Mucosa of descending colon (tissue), 3 donors: Measurements from ENCODE around the gene TOGARAM2. TPM values are rescaled to one million over a fixed set of nuclear protein-coding genes. Genes with fewer than 3 reads are reported as not detected.

Source experiments
- ATAC-seq: fragments of 200-7000 bp; cut with Tn5 transposase; one replicate; pipeline ENCODE4 v1.9.1; 2020; ENCODE audit warnings: mild to moderate bottlenecking, moderate library complexity
- DNase-seq, 3 donors: peaks; one replicate each; pipeline ENCODE4 v3.0.0-alpha.2; 2020
- H3K36me3 ChIP-seq: fragments of 200-600 bp; one replicate; pipeline ENCODE4 v1.8.0; 2021; ENCODE audit warnings: low read depth, mild to moderate bottlenecking
- H3K4me1 ChIP-seq: fragments of 200-600 bp; one replicate; pipeline ENCODE4 v1.8.0; 2021; ENCODE audit warnings: low read depth, mild to moderate bottlenecking
- H3K4me3 ChIP-seq: fragments of 200-600 bp; one replicate; pipeline ENCODE4 v1.8.0; 2021; ENCODE audit warnings: mild to moderate bottlenecking
- H3K9me3 ChIP-seq: fragments of 200-600 bp; one replicate; pipeline ENCODE4 v1.8.0; 2021; ENCODE audit warnings: mild to moderate bottlenecking
- CTCF ChIP-seq: fragments of 200-600 bp; IDR thresholded peaks from one replicate; pipeline ENCODE4 v1.8.0; 2022; ENCODE audit warnings: antibody characterized with exemption, mild to moderate bottlenecking
- intact Hi-C, 2 donors: fragments of 100-400 bp; cut with DNase I in 1 of 2; cut with micrococcal nuclease in 1 of 2; formaldehyde crosslinking; loops; one replicate each; pipeline versions ENCODE4 v1.11.0 to v1.11.1; 2022; cut with DNase I, micrococcal nuclease
- total RNA-seq, 3 donors: library from RNA; stranded (reverse); fragmentation: NEBNext Ultra II Directional in 2 of 3; extraction: Animal tissue kit (Norgen Biotek cat#: 25700) in 2 of 3; gene quantifications; one replicate each; pipeline versions ENCODE4 v1.2.1 to v1.2.4, GENCODE V29; 2021 to 2023
- donor health status: DM: no; HTN: no; CAD: no; lungs with moderate emphysema.
- donor health status: DM: no; HTN: no; CAD: no.
- donor health status: DM: no; HTN: yes; CAD: no.

Gene TOGARAM2
- total RNA-seq, 3 donors from 2014 or later = 0.58 to 3.2 (median 0.81) TPM

GRCh38 chr2:28990445-28990844, 9.3 kb downstream of the TOGARAM2 start:
- TF ChIP-seq CTCF = no peak
- Histone ChIP-seq H3K36me3 (no peaks in the 10 kb centered on the region), H3K9me3 (no peaks in the 10 kb centered on the region), H3K4me1 (peaks cover 7% of the 10 kb centered on the region), H3K4me3 (no peak overlapping the region)
- no peak for DNase-seq
- intact Hi-C loops = no loop called here
- ATAC-seq = no peak

GRCh38 chr2:28991021-28991420, 9.9 kb downstream of the TOGARAM2 start:
- TF ChIP-seq CTCF = no peak
- Histone ChIP-seq H3K4me1 (peaks cover 7% of the 10 kb centered on the region), H3K4me3 (no peak overlapping the region), H3K36me3 (no peaks in the 10 kb centered on the region), H3K9me3 (no peaks in the 10 kb centered on the region)
- intact Hi-C loops = no loop called here
- ATAC-seq (peak; percentile 12), DNase-seq (peak in 1 of 3 donors; percentile 28)

GRCh38 chr2:28991460-28991859, 10.4 kb downstream of the TOGARAM2 start:
- ATAC-seq (no peak), DNase-seq (no peak)
- Histone ChIP-seq H3K4me3 (no peak overlapping the region), H3K4me1 (peaks cover 7% of the 10 kb centered on the region), H3K36me3 (no peaks in the 10 kb centered on the region), H3K9me3 (no peaks in the 10 kb centered on the region)
- no peak for TF ChIP-seq CTCF
- intact Hi-C loops = no loop called here

GRCh38 chr2:28993206-28993960, 12.3 kb downstream of the TOGARAM2 start:
- intact Hi-C loops = no loop called here
- no peak overlapping the region for H3K4me3 ChIP-seq
- TF ChIP-seq CTCF = no peak

GRCh38 chr2:28994074-28994473, 13.0 kb downstream of the TOGARAM2 start:
- Histone ChIP-seq H3K4me1 (peaks cover 7% of the 10 kb centered on the region), H3K9me3 (no peaks in the 10 kb centered on the region), H3K4me3 (no peak overlapping the region), H3K36me3 (no peaks in the 10 kb centered on the region)
- intact Hi-C loops = no loop called here
- ATAC-seq (no peak), DNase-seq (no peak)
- no peak for TF ChIP-seq CTCF

More at GRCh38 chr2:28993206-28993960, 12.3 kb downstream of the TOGARAM2 start:
- DNase-seq = peak; percentile 75 to 82 (median 77)
- no peaks in the 10 kb centered on the region for H3K9me3 ChIP-seq
- ATAC-seq = peak; percentile 95
- no peaks in the 10 kb centered on the region for H3K36me3 ChIP-seq
- H3K4me1 ChIP-seq = peaks cover 7% of the 10 kb centered on the region
